HG02884 (cell line): ENCODE results near the gene FHL3.
A peak's percentile ranks its signal among the peaks of the same experiment; 100 is the strongest.
"Not testable (repeated sequence)": the region's sequence is repeated elsewhere in the genome, so short reads cannot be mapped to it uniquely, and the experiment has no call there.

Experiments
- ATAC-seq: cut with Tn5 transposase; IDR thresholded peaks from one replicate; pipeline ENCODE4 v1.9.1; 2021; ENCODE audit warnings: mild to moderate bottlenecking, moderate library complexity; ENCODE audit not compliant: unreplicated experiment

FHL3 gene

DNA sequence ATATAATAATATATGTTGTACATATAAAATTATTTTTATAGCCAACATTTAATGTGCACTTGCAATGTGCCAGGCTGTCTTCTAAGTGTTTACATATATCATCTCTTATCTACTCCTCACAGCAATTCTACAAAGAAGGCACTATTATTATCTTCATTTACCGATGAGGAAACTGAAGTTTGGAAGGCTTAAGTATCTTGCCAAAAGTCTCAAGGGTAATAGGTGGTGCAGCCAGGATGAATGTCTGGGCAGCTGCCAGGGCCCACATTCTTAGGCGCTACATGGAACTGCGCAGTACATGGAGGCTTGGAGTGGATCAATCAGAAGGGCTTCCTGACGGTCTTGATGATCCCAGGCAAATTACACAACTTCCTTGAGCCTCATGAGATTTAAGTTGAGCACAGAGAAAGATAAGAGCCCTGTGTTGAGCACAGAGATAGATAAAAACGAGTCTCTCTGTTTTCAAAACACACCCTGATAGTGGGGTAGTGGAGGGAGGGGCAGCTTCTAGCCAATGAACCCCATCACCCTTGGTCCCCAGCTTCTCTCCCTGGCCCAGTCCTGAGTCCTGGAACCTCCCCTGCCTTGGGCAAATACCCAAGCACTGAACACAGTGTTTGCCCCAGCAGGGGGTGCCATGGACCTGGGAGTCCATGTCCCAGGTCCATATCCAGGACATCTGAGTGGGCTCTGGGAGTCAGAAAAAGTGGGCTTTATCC, 32.1 kb upstream of the FHL3 start:
- ATAC-seq: no peak

GRCh38 chr1:38034871-38035270, 29.6 kb upstream of the FHL3 start:
- ATAC-seq: no peak

GRCh38 chr1:38032992-38033391, 27.7 kb upstream of the FHL3 start:
- ATAC-seq: not testable (repeated sequence)

DNA sequence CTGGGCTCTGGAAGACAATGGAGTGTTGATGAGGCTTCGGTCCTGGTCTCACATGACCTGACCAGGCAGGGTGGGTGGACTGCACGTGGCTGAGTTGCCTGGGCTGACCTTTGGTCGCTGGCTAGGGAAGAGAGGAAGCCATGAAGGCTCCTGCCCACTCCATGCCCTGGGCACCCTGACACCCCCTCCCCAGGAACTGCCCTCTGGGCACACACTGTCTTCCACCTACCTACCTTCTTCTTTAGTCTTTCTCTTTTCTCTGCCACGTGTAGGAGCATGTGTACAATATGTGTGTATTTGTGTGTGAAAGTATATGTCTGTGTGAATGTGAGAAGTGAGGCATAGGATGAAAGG, 26.2 kb upstream of the FHL3 start:
- no peak for ATAC-seq

- no peak for ATAC-seq
These were observed 25.5 kb upstream of the FHL3 start for GRCh38 chr1:38030596-38031512.

DNA sequence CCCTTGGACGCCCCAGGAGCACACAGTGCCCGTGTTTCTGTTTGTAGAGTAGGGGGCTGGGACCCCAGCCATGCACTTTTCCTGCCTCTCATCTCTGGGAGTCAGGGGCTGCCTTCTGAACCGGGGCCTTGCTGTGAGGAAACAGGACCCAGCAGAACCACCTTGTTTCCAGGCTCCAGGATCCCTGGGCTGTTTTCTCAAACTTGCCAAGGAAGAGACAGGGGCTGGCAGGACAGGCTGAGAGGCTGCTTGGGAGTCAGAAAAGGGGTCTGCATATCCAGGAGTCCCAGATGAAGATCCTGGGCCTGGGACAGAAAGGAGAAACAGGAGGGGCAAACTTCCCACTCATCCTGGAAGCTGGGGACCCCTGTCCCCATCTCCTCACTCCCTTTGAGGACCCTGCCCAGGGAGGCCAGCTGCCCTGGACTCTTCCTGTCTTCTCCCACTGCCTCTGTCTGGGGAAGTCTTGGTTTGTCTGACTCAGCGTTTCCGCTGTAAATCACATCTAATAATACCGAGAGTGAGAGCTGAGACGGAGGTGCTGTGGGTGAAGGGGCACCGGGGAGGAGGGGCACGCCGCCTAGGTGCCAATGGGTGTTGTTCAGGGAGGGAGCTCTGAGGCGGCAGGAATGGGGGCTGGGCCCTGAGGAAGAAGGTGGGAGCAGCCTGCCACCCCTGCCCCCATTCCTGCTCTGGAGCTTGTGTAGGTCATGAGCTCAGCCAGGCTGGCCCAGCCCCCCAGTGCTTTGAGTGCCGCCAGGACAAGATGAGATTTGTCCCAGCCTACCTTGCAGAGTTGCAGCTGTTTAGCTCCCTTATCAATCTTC, 24.6 kb upstream of the FHL3 start:
- ATAC-seq: peak; percentile 49

DNA sequence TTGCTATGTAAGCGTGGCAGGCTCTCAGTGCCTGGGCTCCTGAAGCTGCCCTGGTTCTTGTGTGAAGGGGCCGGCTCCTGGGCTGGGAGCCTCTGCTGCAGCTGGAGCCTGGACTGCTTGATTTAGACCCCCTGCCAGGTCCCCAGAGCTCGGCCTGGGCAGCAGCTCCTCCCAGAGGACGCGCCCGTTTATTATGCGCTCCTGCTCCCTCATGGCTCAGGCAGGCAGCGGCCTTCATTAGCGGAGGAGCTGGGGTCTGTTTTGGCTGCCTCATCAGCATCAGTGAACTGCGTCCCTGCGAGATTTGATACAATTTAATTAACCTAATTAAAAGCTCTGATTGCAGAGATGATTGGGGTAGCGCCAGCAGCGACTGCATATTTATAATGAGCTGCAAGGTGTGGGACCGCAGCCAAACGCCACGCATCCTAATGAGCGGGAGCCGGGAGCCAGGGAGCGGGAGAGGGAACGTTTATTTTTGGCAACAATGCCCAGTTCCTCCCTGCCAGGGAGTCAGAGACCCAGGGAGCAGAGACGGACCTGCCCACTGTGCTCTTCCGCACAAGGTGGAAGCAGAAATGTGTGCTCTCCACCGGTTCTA, 23.9 kb upstream of the FHL3 start:
- ATAC-seq: no peak

- ATAC-seq: no peak
These were observed 23.4 kb upstream of the FHL3 start for GRCh38 chr1:38028671-38029070.

- ATAC-seq: peak; percentile 58
These were observed 22.8 kb upstream of the FHL3 start for GRCh38 chr1:38028105-38028591.

DNA sequence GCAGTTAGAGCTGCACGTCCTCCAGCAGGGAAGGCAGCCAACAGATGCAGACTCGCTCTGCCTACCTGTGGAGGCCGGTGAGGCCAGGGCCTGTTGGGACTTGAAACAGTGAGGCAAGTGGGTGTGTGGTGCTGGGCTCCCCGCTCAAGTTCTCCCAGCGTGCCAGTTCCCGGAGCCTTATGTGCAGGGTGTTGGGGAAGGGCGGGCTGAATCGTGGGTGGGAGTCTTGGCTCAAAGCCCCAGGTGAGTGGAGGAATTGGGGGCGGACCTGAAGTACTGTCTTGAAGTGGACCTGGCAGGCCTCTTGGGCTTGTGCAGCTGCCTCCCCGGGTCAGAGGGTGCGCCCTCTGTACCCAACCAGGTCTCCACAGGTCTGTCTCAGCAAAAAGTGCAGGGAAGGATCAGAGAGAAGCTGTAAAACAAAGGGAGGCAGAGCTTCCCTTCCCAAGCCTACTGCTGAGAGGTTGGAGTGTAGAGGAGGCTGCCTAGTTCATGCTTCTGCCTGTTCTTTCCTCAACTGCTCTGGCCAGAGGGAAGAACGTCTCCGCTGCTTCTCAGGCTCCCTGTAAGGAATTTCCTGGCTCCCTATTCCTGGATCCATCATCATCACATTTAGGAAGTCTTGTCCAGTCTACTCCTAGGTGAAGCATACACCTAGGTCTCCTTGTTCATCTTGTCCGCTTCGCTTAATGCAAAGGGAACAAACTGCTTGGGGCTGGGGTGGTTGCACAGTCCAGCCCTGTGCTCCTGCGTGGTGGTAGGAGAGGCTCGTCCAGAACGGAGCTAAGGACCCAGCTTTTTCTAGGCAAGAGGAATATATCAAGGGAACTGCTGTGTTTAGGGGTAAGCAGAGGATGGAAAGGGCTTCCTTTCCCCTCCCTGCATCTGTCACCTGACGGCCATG, 22.1 kb upstream of the FHL3 start:
- no peak for ATAC-seq

- ATAC-seq: no peak
These were observed 21.4 kb upstream of the FHL3 start for GRCh38 chr1:38026592-38027200.

GRCh38 chr1:38025664-38026063, 20.4 kb upstream of the FHL3 start:
- ATAC-seq: no peak

DNA sequence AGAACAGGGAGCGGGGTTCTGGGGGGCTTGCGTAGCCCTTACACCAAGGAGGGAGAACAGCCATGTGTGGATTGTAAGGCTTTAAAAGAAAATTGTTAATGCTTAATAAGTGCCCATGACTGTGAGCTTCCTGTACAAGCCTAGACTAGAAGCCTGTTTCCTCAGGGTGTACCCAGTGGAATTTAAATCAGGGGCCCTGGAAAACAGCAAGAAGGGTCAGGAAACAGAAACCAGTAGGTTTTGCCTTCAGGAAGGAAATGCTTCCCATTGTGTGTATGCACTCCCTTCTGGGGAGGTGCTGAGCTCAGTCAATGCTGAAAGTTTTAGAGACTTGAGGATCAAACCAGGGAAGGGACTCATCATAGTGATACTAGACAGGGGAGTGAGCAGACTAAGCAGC, 19.9 kb upstream of the FHL3 start:
- no peak for ATAC-seq

DNA sequence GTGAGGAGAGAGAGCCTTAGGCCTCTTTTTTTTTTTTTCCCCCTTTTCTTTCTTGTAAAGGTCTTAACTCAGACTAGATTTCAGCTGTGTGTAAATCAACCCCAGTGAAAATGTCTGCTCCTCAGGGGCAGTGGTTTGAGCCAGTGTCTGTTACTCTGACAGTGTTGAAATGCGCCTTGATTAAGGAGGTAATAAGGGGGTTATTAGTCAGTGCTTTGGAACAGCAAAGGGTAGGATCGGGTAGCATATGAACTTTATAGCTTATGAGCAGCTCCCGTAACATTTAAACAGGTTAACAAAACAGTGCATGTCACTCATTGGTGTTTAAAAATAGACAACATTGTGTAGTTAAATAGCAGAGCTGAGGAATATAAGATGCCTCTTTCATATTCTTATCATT, 17.5 kb upstream of the FHL3 start:
- ATAC-seq: no peak

DNA sequence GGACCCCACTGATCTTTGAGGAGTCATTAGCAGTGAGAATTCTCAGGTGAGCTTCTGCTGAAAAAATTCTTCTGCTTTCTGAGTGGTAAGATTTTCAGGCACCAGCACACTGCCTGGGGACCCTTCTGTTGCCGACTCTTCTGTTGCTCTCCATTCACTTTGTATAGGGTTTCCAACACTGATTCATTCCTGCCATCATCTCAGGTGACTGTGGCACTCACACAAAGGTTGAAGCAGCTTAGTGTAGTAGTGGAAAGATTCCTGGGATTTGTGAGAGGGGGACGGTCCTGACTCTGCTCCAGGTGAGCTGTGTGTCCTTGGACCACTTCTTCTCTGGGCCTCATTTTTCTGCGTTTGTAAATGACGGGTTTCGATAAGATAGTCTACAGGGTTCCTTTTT, 16.7 kb upstream of the FHL3 start:
- ATAC-seq: no peak

GRCh38 chr1:38020396-38020795, 15.1 kb upstream of the FHL3 start:
- no peak for ATAC-seq

GRCh38 chr1:38018864-38019343, 13.6 kb upstream of the FHL3 start:
- ATAC-seq: no peak

GRCh38 chr1:38015978-38016725, 10.8 kb upstream of the FHL3 start:
- ATAC-seq: no peak
